Thymus (tissue), 11 donors: ENCODE data around the gene TRIM15. TPM values are rescaled to one million over a fixed set of nuclear protein-coding genes. Genes with fewer than 3 reads are reported as not detected.
"Not testable (repeated sequence)": the region's sequence is repeated elsewhere in the genome, so short reads cannot be mapped to it uniquely, and the experiment has no call there.

ENCODE experiments used
- DNase-seq, 9 donors: peaks; one replicate each; pipeline ENCODE4 v3.0.0-alpha.2; 2013; ENCODE audit warnings: low spot score in 9 of 9, low read depth in 6 of 9, missing footprints in 1 of 9
- H3K27ac ChIP-seq, 2 donors: one replicate each; pipeline ENCODE4 v1.5.1; 2013; ENCODE audit warnings: control low read depth in 1 of 2, low read depth in 1 of 2, low read length in 1 of 2, mild to moderate bottlenecking in 1 of 2, moderate library complexity in 1 of 2
- H3K27me3 ChIP-seq, 2 donors: one replicate each; pipeline ENCODE4 v1.5.1; 2013; ENCODE audit warnings: low read length in 1 of 2; ENCODE audit not compliant: control insufficient read depth in 2 of 2, insufficient read depth in 1 of 2
- H3K36me3 ChIP-seq, 2 donors: one replicate each; pipeline ENCODE4 v1.5.1; 2013; ENCODE audit warnings: low read length in 1 of 2, mild to moderate bottlenecking in 1 of 2, moderate library complexity in 1 of 2; ENCODE audit not compliant: control insufficient read depth in 2 of 2, insufficient read depth in 2 of 2
- H3K4me1 ChIP-seq, 2 donors: one replicate each; pipeline ENCODE4 v1.5.1; 2013; ENCODE audit warnings: low read length in 2 of 2; ENCODE audit not compliant: control insufficient read depth in 2 of 2, insufficient read depth in 2 of 2
- H3K4me3 ChIP-seq, 2 donors: one replicate each; pipeline ENCODE4 v1.5.1; 2013; ENCODE audit warnings: low read length in 2 of 2, control low read depth in 1 of 2, mild to moderate bottlenecking in 1 of 2
- H3K9me3 ChIP-seq, 2 donors: one replicate each; pipeline ENCODE4 v1.5.1; 2013; ENCODE audit warnings: low read length in 1 of 2, mild to moderate bottlenecking in 1 of 2; ENCODE audit not compliant: control insufficient read depth in 2 of 2, insufficient read depth in 1 of 2
- WGBS: extraction: QIAGEN DNeasy Blood & Tissue Kit; methylation state at CpG from one replicate; pipeline ENCODE4 v1.1.7; 2013; 5-methylcytosine and 5-hydroxymethylcytosine counted together
- polyA plus RNA-seq: library from polyadenylated mRNA; stranded (reverse); fragments of 200-250 nt; gene quantifications from one replicate; pipeline ENCODE4 v1.2.3, GENCODE V29; 2013
- total RNA-seq: library from RNA; stranded (reverse); fragments of 120-200 nt; gene quantifications from one replicate; pipeline ENCODE4 v1.2.4, GENCODE V29; 2013
- donor health status: healthy.

TRIM15 gene
- total and polyA plus RNA-seq, 2 donors, result 0.19 to 0.59 TPM

DNA sequence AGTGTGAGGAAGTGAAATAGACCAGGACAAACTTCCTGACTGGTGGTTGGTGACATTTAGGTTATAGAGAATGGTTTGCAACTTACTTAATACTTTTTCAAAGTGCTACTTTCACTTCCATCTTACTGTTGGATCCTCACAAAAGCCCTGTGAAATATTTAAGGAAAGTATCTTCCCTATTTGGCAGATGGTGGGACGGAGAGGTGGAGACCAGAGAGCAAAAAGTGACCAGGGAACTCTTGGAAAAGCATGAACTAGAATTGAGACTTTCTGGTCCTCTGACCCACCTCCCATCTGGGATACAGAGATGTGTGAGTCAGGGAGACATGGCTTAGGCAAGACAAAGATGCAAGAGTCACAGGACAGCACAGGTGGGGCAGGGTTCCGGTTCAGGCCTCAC is 5.3 kb upstream of the TRIM15 start:
- Histone ChIP-seq H3K9me3 (peaks cover 0 to 3% of the 10 kb centered on the region in 2 donors), H3K27me3 (no peaks in the 10 kb centered on the region), H3K36me3 (no peaks in the 10 kb centered on the region), H3K4me1 (peaks cover 0 to 2% of the 10 kb centered on the region in 2 donors), H3K27ac (no peak overlapping the region), H3K4me3 (no peak overlapping the region)
- DNase-seq, result no peak
- WGBS, result 97% methylated on average over 2 of the region's 2 CpGs

- WGBS, result 85% methylated on average over 3 of the region's 3 CpGs
- no peaks in the 10 kb centered on the region for H3K36me3 ChIP-seq
- DNase-seq, result no peak
- H3K27me3 ChIP-seq, result no peaks in the 10 kb centered on the region
- H3K4me1 ChIP-seq, result peaks cover 0 to 5% of the 10 kb centered on the region in 2 donors
- no peak overlapping the region for H3K27ac ChIP-seq
- H3K4me3 ChIP-seq, result no peak overlapping the region
- peaks cover 0 to 3% of the 10 kb centered on the region in 2 donors for H3K9me3 ChIP-seq
Measured at GRCh38 chr6:30158475-30159040, 4.8 kb upstream of the TRIM15 start.

DNA sequence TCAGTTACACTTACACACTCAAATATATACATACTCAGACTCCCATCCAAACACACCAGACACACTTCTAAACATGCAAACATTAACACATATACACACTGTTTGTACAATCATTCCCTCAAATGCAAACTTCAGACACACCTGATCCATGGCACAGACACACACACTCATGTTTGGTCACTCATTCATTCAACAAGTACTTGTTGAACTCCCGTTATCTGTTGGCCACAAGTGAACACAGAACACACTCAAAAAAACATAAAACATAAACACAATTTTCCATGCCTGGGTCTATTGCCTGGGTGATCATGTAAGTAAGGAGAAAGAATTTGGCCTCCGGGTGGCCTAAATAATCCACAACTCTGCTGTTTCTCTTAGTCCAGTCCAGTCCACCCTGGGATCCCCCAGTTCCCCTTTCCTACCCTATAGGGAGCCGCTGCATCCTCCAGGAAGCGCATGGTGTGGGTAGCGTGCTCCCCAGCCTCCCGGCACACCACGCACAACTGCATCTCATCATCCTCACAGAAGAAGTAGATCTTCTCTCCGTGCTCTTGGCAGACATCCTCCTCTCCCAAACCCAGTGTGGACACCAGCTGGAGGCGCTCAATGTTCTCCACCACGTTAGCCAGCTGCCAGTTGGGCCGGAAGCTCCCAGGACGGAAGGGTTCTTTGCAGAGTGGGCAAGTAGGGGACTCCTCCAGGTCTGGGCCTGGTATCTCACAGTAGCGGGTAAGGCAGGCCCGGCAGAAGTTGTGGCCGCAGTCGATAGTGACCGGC is 3.1 kb upstream of the TRIM15 start:
- no peak for DNase-seq

GRCh38 chr6:30160785-30161531 is 2.4 kb upstream of the TRIM15 start, which contains the start of gene TRIM10:
TRIM10 (minus strand) TSS chr6:30161211; CDS start chr6:30160858, 353 bp downstream.
- WGBS, result 95% methylated on average over 4 of the region's 4 CpGs
- Histone ChIP-seq H3K27ac (no peak within 1 kb of the TSS), H3K36me3 (no peaks in the 10 kb centered on the region), H3K4me3 (no peak within 1 kb of the TSS), H3K9me3 (peaks cover 0 to 3% of the 10 kb centered on the region in 2 donors), H3K4me1 (peaks cover 0 to 5% of the 10 kb centered on the region in 2 donors), H3K27me3 (no peaks in the 10 kb centered on the region)
- no peak for DNase-seq

More for the DNA sequence above, 3.1 kb upstream of the TRIM15 start:
- WGBS, result 94% methylated on average over 17 of the region's 17 CpGs
- no peak overlapping the region for H3K27ac ChIP-seq
- H3K36me3 ChIP-seq, result no peaks in the 10 kb centered on the region
- H3K9me3 ChIP-seq, result peaks cover 0 to 3% of the 10 kb centered on the region in 2 donors
- H3K4me3 ChIP-seq, result no peak overlapping the region
- H3K4me1 ChIP-seq, result peaks cover 0 to 5% of the 10 kb centered on the region in 2 donors
- no peaks in the 10 kb centered on the region for H3K27me3 ChIP-seq

DNA sequence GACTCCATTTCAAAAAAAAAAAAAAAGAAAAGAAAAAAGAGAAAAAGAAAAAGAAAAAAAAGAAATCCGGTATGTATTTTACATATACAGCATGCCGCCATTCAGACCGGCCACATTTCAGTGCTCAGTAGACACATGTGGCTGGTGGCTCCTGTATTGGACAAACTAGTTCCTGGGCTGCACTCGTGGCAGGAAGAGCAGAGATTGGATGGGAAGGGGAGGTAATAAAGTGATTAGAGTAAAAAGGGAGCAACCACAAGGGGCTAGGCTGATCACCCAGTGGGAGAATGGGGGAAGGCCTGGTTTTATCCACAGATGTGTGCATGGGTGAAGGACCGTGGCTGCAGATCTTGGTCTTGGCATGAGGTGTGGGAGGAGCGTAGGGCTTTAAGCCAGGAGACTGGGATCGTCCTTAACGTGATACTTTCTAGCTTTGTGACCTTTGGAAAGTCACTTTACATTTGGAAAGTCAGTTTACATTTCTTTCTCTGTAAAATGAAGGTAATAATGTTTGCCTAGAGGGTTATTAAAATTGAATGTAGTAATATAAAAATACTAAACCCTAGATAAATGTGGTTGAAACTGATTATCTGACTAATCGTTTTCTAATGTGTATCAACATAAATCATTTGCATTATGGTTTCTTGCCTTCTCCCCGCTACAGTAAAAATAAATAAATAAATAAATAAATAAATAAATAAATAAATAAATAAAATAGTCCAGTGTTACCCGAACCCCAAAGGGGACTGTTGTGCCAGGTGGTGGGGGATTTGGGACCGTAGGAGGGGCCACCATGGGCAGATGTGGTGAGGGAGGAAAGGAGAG is 869 bp upstream of the TRIM15 start:
- 89% methylated on average over 12 of the region's 12 CpGs for WGBS

DNA sequence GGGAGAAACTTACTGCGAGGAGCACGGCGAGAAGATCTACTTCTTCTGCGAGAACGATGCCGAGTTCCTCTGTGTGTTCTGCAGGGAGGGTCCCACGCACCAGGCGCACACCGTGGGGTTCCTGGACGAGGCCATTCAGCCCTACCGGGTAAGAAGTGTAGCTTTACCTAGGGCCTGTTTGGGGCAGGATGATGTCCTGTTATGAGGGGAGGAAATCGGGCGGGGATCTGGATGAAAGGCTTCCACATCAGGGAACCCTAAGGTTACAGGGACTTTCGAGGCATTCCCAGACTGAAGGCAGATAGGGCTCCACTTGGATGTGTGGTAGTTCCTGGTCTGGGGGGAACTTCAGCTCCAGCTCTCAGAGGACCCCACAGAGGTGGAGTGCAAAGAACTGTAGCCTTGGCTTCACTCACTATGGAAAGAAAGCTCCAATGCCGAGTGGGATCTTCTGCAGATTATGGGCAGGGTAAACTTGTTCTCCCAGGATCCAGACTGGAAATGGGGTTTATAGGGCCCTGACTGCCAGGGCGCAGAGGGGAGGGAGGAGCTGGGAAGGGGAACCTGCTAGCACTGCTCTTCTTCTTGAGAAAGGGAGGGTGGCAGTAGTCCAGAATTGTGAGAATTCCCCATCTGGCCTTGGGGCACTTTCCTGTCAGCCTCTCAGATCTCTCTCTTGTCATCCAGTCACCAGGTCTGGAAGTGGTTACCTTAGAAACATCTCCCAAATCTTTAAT is 740 bp downstream of the TRIM15 start:
- Histone ChIP-seq H3K27me3 (peaks cover 0 to 6% of the 10 kb centered on the region in 2 donors), H3K36me3 (no peaks in the 10 kb centered on the region), H3K9me3 (no peaks in the 10 kb centered on the region), H3K4me3 (no peak overlapping the region), H3K27ac (no peak overlapping the region), H3K4me1 (peaks cover 0 to 5% of the 10 kb centered on the region in 2 donors)
- WGBS, result 96% methylated on average over 16 of the region's 16 CpGs
- no peak for DNase-seq

More for the DNA sequence above, 869 bp upstream of the TRIM15 start:
- H3K4me3 ChIP-seq, result no peak overlapping the region
- H3K27ac ChIP-seq, result no peak overlapping the region
- H3K27me3 ChIP-seq, result no peaks in the 10 kb centered on the region
- H3K9me3 ChIP-seq, result no peaks in the 10 kb centered on the region
- no peaks in the 10 kb centered on the region for H3K36me3 ChIP-seq
- DNase-seq, result no peak
- peaks cover 0 to 5% of the 10 kb centered on the region in 2 donors for H3K4me1 ChIP-seq

- Histone ChIP-seq H3K4me3 (no peak overlapping the region), H3K4me1 (peaks cover 0 to 5% of the 10 kb centered on the region in 2 donors), H3K27ac (no peak overlapping the region), H3K27me3 (peaks cover 0 to 6% of the 10 kb centered on the region in 2 donors), H3K9me3 (no peaks in the 10 kb centered on the region), H3K36me3 (no peaks in the 10 kb centered on the region)
- 90% methylated on average over 4 of the region's 4 CpGs for WGBS
- no peak for DNase-seq
Measured at GRCh38 chr6:30164714-30165113, 1.4 kb downstream of the TRIM15 start.

DNA sequence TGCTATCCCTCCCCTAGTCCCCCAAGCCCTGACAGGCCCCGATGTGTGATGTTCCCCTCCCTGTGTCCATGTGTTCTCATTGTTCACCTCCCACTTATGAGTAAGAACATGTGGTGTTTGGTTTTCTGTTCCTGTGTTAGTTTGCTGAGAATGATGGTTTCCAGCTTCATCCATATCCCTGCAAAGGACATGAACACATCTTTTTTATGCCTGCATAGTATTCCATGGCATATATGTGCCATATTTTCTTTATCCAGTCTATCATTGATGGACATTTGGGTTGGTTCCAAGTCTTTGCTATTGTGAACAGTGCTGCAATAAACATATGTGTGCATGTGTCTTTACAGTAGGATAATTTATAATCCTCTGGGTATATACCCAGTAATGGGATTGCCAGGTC is 1.9 kb downstream of the TRIM15 start:
- not testable (repeated sequence) for H3K27ac ChIP-seq, H3K4me3 ChIP-seq, H3K4me1 ChIP-seq, H3K27me3 ChIP-seq, H3K36me3 ChIP-seq, H3K9me3 ChIP-seq, DNase-seq
- WGBS, result 96% methylated on average over 1 of the region's 1 CpG
